ENCODE results near the gene GGN. TPM values are rescaled to one million over a fixed set of nuclear protein-coding genes. Genes with fewer than 3 reads are reported as not detected.

Gene GGN
- total and polyA plus RNA-seq, 9 of the 15 experiments (the other 6 are each of a cell fraction or from before 2014, with no cell fraction given), result 0.15 to 0.33 TPM; not detected in 7

DNA sequence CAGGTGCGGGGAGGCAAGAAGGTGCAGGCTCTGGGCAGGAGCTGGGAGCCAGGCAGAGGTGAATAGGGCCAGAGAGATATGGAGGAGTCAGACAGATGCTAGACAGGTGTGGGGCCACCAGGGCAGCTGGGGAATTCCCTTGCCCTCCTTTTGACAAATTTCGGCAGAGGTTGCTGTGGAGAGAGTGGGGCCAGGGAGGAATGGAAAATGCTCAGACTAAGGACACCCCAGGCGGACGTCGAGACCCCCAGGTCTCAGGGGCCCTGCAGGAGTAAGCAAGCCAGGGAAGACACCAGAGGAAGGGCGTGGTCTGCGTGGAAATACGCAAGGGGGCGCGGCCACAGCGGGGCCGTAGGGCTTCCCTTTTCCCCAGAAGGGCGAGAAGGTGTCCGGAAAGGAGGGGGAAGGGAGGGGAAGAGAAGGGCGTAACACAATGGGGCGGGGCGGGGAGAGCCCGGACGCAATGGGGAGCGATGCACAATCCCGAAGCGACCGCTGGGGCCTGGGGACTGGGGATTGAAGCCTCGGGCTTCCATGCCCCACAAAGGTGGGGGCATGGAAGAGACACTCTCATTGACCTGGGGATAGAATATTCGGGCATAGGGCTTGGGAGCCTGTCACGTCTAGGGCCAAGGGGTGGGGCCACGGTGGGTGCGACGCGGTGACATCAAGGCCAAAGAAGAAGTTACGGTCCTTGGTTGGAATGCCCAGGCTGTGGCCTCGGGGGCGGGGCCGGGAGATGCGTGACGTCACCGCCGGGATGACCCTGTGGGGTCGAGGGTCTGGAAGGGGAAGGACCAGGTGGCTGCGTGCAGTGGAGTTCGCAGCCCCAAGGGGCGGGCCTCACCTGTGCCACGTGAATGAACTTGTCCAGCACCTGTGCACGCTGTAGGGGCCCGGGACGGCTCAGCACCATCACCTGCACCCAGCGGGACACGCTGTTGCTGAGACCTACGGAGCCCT lies 30.0 kb upstream of the GGN start (continued):
- TF ChIP-seq, protein P1, sequence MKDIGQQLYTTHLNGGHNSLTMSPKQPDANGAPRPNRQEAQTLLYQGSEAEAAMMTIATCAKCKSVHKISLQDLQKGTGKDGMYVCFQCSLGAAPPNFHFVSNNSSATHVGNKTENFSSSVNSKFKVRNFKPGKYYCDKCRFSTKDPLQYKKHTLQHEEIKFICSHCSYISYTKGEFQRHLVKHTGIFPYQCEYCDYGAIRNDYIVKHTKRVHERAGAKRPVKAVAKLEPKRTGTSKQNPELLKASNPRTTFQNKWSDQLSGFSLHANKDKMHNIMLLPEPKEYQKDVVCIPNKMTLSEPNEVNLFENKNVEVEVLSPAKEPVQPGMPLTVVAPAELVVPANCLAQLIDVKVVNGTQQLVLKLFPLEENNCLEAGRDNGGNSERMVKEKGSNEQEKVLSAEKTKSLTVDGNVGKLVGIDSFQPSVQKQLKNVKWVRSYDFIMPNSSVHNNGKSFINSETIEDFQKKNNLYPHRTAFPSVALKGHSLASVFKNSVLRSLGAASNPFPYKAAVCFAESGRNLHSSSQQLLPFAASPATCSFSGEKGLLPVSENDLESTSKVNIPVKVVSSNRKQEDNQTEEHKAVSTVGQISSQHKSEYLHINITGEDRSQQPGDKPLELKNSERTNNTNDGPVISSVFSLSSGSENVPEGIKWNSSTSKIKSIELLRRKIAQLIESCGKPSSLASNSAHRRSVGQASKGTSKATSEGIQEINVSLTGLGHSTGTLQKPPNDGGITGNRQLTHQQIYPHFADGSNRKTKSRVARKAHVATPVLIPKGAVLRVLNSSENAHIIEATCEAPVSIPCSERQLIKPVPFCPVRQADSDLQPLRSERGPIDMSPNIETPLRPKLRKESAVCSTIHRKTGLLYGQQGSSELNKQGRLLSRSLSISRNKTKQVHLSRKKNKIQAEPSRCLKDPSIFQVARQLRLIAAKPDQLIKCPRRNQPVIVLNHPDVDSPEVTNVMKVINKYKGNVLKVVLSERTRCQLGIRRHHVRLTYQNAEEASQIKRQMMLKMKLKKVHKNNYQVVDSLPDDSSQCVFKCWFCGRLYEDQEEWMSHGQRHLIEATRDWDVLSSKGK (CRISPR knock-in tag; IDR thresholded peaks at IDR 0.05), result no peak
- TF ChIP-seq ZNF324 (CRISPR knock-in tag; IDR thresholded peaks at IDR 0.05), result no peak
- TF ChIP-seq ESRRA (IDR thresholded peaks at IDR 0.05; ENCODE audit: borderline replicate concordance, low read depth), result no peak; the same call in 1 of the 2 replicates
- TF ChIP-seq SMAD3 (CRISPR knock-in tag; conservative IDR thresholded peaks at IDR 0.05), result no peak
- no peak for TF ChIP-seq E2F5 (CRISPR knock-in tag; IDR thresholded peaks at IDR 0.05)
- TF ChIP-seq MCM2 (IDR thresholded peaks at IDR 0.05; ENCODE audit: low read depth), result no peak
- TF ChIP-seq, protein P2, sequence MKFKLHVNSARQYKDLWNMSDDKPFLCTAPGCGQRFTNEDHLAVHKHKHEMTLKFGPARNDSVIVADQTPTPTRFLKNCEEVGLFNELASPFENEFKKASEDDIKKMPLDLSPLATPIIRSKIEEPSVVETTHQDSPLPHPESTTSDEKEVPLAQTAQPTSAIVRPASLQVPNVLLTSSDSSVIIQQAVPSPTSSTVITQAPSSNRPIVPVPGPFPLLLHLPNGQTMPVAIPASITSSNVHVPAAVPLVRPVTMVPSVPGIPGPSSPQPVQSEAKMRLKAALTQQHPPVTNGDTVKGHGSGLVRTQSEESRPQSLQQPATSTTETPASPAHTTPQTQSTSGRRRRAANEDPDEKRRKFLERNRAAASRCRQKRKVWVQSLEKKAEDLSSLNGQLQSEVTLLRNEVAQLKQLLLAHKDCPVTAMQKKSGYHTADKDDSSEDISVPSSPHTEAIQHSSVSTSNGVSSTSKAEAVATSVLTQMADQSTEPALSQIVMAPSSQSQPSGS (CRISPR knock-in tag; IDR thresholded peaks at IDR 0.05), result peak; percentile 46; the same call in 1 of the 2 replicates
- no peak for TF ChIP-seq ZNF184 (CRISPR knock-in tag; IDR thresholded peaks at IDR 0.05)
- TF ChIP-seq ERF (CRISPR knock-in tag; IDR thresholded peaks at IDR 0.05), result no peak
- 0 out of 4 replicates have a peak, but pooled peaks of 1 of the 2 experiments have one; percentile 3 for TF ChIP-seq RAD21 (CRISPR knock-in tag; conservative IDR thresholded peaks at IDR 0.05 in 1 of 2, IDR thresholded peaks at IDR 0.05 in 1 of 2)
- no peak for TF ChIP-seq EWSR1 (IDR thresholded peaks at IDR 0.05; ENCODE audit: borderline replicate concordance, low read depth, partially characterized antibody)
- TF ChIP-seq ZNF589 (CRISPR knock-in tag; IDR thresholded peaks at IDR 0.05; ENCODE audit: low read depth), result 0 out of 2 replicates have a peak, but pooled peaks have one; percentile 37
- no peak for TF ChIP-seq KDM2B (CRISPR knock-in tag; IDR thresholded peaks at IDR 0.05)
- TF ChIP-seq, protein P3, sequence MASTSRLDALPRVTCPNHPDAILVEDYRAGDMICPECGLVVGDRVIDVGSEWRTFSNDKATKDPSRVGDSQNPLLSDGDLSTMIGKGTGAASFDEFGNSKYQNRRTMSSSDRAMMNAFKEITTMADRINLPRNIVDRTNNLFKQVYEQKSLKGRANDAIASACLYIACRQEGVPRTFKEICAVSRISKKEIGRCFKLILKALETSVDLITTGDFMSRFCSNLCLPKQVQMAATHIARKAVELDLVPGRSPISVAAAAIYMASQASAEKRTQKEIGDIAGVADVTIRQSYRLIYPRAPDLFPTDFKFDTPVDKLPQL (IDR thresholded peaks at IDR 0.05; ENCODE audit: extremely low read depth, insufficient read length), result no peak
- TF ChIP-seq ZNF75A (CRISPR knock-in tag; IDR thresholded peaks at IDR 0.05), result no peak
- peak; percentile 35; the same call in 1 of the 2 replicates for TF ChIP-seq NCOR1 (IDR thresholded peaks at IDR 0.05)
- TF ChIP-seq, protein P4, sequence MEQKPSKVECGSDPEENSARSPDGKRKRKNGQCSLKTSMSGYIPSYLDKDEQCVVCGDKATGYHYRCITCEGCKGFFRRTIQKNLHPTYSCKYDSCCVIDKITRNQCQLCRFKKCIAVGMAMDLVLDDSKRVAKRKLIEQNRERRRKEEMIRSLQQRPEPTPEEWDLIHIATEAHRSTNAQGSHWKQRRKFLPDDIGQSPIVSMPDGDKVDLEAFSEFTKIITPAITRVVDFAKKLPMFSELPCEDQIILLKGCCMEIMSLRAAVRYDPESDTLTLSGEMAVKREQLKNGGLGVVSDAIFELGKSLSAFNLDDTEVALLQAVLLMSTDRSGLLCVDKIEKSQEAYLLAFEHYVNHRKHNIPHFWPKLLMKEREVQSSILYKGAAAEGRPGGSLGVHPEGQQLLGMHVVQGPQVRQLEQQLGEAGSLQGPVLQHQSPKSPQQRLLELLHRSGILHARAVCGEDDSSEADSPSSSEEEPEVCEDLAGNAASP (IDR thresholded peaks at IDR 0.05), result no peak
- TF ChIP-seq ELF1 (tag; IDR thresholded peaks at IDR 0.05), result 0 out of 2 replicates have a peak, but pooled peaks have one; percentile 38

All from K562 (cell line).